Measurements from ENCODE around the gene GBP3.
"Not testable (repeated sequence)": the region's sequence is repeated elsewhere in the genome, so short reads cannot be mapped to it uniquely, and the experiment has no call there.

GBP3 gene

GRCh38 chr1:89035080-89035479 lies 12.4 kb upstream of the GBP3 start:
- DNase-seq (ENCODE audit: low read depth) = no peak
- no peak for TF ChIP-seq CTCF (IDR thresholded peaks at IDR 0.05; ENCODE audit: low read depth, low read length, missing control alignments)
- H3K4me3 ChIP-seq (ENCODE audit: low read depth, low read length) = no peak overlapping the region

- not testable (repeated sequence) for DNase-seq (ENCODE audit: low read depth)
These were observed 11.3 kb upstream of the GBP3 start for GRCh38 chr1:89034004-89034403.

GRCh38 chr1:89029051-89029450 lies 6.4 kb upstream of the GBP3 start:
- not testable (repeated sequence) for DNase-seq (ENCODE audit: low read depth); H3K4me3 ChIP-seq (ENCODE audit: low read depth, low read length)

More at GRCh38 chr1:89034004-89034403, 11.3 kb upstream of the GBP3 start:
- H3K4me3 ChIP-seq (ENCODE audit: low read depth, low read length) = not testable (repeated sequence)

- DNase-seq (ENCODE audit: low read depth) = no peak
- H3K4me3 ChIP-seq (ENCODE audit: low read depth, low read length) = no peak overlapping the region
- TF ChIP-seq CTCF (IDR thresholded peaks at IDR 0.05; ENCODE audit: low read depth, low read length, missing control alignments) = no peak
These were observed 3.3 kb upstream of the GBP3 start for GRCh38 chr1:89025928-89026327.

- no peak for TF ChIP-seq CTCF (IDR thresholded peaks at IDR 0.05; ENCODE audit: low read depth, low read length, missing control alignments)
- no peak for DNase-seq (ENCODE audit: low read depth)
- H3K4me3 ChIP-seq (ENCODE audit: low read depth, low read length) = no peak overlapping the region; the same call in 1 of the 2 replicates
These were observed 360 bp upstream of the GBP3 start for GRCh38 chr1:89023026-89023425.

GRCh38 chr1:89018318-89018717 lies 4.3 kb downstream of the GBP3 start:
- not testable (repeated sequence) for DNase-seq (ENCODE audit: low read depth); H3K4me3 ChIP-seq (ENCODE audit: low read depth, low read length)

- DNase-seq (ENCODE audit: low read depth) = no peak
- no peak for TF ChIP-seq CTCF (IDR thresholded peaks at IDR 0.05; ENCODE audit: low read depth, low read length, missing control alignments)
- no peak overlapping the region for H3K4me3 ChIP-seq (ENCODE audit: low read depth, low read length)
These were observed 14.2 kb downstream of the GBP3 start for GRCh38 chr1:89008511-89008910.

- no peak for TF ChIP-seq CTCF (IDR thresholded peaks at IDR 0.05; ENCODE audit: low read depth, low read length, missing control alignments)
- no peak for DNase-seq (ENCODE audit: low read depth)
- H3K4me3 ChIP-seq (ENCODE audit: low read depth, low read length) = no peak overlapping the region
These were observed 17.1 kb downstream of the GBP3 start for GRCh38 chr1:89005286-89006151.

GRCh38 chr1:89002176-89002575 lies 20.5 kb downstream of the GBP3 start:
- H3K4me3 ChIP-seq (ENCODE audit: low read depth, low read length) = not testable (repeated sequence)

More at GRCh38 chr1:89002176-89002575, 20.5 kb downstream of the GBP3 start:
- DNase-seq (ENCODE audit: low read depth) = not testable (repeated sequence)
